CD4-positive, alpha-beta T cell treated with Interleukin-6 for 4 hours (primary cell): ENCODE data around the gene TMEM163.
"Not testable (repeated sequence)": the region's sequence is repeated elsewhere in the genome, so short reads cannot be mapped to it uniquely, and the experiment has no call there.

Experiments
- DNase-seq: peaks from one replicate; pipeline ENCODE4 v3.0.0-alpha.2; 2020; ENCODE audit warnings: mixed read lengths

Gene TMEM163

GRCh38 chr2:134660626-134661402 lies 58.0 kb downstream of the TMEM163 start:
- no peak for DNase-seq

- DNase-seq = no peak
These were observed 59.1 kb downstream of the TMEM163 start for GRCh38 chr2:134659724-134660123.

DNA sequence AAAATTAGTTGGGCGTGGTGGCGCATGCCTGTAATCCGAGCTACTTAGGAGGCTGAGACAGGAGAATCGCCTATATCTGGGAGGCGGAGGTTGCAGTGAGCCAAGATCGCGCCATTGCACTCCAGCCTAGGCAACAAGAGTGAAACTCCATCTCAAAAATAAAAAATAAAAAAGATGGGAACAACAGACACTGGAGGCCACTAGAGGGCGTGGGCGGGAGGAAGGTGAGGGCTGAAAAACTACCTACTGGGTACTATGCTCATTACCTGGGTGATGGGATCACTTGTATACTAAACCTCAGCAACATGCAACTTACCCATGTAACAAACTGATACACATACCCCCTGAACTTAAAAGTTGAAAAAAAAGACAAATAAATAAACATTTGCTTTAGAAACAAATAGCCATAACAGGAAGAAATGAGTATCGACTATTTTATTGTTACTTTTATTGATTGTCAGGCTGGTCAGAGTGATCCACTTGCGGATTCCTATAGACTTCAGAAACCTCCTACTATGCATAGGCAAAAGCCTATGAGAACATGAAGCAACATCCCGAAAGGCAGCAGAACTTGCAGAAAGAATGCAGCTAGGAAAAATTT lies 61.0 kb downstream of the TMEM163 start:
- DNase-seq = peak; percentile 54

- DNase-seq = not testable (repeated sequence)
These were observed 62.4 kb downstream of the TMEM163 start for GRCh38 chr2:134656391-134656790.

DNA sequence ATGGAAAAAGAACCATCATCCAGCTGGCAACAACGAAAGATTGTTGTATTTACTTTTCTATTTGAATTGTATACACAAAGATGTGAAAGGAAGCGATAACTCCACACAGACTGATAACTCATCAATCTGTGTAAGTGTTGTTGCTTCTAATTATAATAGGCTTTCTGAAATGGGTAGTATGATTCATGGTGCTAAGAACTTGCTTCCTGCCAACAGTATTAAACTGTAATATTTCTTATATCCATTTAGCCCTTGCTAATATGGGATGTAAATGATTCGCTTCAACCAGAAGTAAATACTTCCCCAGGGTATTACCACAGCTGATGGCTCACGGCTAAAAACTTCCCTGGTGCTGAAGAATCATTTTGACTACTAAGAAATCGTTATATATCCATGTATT lies 70.2 kb downstream of the TMEM163 start:
- no peak for DNase-seq

DNA sequence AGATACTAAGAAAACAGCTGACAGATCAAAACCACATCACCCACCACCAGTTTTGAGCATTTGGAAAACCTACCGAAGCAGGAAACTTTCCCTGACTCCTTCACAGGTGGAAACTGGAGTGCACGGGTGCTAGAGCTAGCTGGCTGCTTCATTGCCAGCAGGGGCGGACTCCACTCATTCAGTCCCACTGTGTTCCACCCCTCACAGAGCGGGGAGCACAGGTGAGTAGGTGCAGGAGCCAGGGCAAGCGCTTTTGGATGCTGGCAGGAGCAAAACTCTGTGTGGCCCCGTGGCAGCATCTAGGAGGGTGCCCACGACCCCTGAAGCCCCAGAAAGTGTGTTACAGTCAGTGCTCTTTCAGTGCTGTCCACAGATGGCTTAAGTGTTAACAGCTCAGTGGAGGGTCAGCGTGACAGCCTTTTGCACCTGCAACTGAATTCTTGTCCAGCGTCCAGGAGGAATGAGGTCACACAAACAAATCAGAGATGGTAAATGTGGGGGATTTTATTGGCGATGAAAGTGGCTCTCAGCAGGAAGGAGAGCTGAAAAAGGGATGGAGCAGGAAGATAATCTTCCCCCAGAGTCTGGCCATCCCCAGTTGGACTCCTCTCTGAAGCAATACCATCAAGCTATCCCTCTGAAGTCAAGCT lies 71.1 kb downstream of the TMEM163 start:
- no peak for DNase-seq

GRCh38 chr2:134642938-134643337 lies 75.9 kb downstream of the TMEM163 start:
- no peak for DNase-seq

- DNase-seq = no peak
These were observed 78.3 kb downstream of the TMEM163 start for GRCh38 chr2:134640494-134640893.

DNA sequence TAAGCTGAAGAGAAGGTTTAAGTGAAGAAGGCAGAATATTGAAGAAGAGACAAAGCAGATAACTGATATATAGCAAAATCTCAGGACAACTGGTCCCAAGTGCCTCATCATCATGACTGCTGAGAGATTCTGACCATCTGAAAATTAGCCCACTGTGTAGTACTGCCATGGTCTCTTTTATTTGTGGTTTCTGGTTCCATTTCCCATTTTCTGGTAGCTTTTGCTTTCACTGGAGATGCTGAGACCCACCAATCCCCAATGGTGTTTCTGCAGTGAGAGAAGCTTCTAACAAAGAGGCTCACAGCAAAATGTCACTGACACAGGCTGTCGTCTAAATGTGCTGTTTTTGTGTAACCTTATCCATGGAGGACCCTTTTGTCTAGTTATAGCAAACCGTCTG lies 79.5 kb downstream of the TMEM163 start:
- DNase-seq = no peak

DNA sequence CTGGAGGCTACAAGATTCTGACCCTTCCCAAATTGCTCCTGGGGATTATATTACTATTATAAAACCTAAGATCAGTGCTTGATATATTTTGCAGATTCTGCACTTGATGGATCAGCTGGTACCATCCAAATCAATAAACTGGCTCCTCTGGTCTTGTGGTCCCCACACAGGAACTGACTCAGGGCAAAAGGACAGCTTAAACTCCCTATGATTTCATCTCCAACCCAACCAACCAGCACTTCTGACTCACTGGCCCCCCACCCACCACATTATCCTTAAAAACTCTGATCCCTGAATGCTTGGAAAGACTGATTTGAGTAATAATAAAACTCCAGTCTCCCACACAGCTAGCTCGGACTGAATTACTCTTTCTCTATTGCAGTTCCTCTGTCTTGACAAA lies 82.1 kb downstream of the TMEM163 start:
- DNase-seq = no peak

DNA sequence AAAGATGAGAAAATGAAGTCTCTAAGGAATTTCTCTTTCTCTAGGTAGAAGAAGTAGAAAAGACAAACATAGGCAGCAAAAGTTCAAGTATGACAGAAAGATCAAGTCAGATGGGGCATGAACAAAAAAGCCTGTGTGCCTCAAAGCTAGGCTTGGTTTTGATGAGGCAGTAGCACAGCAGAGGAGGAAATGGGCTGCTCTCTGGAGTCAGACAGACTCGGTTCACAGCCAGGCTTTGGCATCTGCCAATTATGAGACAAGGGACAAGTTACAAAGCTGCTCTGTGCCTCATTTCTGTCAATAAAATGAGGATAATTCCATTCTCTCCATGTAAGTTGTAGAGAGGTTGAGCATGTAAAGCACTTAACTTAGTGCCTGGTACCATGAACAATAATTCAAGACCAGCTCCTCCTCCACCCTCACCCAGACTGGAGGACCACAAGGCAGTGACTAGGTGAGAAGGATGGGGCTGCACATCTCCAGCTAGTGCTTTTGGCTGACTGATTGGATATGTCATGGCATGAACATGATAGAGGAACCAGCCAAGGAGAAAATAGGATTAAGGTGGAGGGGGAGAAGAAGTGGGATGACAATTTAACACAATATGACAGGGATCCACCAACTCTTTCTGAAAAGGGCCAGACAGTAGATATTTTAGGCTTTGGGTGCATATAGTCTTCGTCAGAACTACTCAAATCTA lies 84.6 kb downstream of the TMEM163 start:
- DNase-seq = no peak

GRCh38 chr2:134630504-134631159 lies 88.2 kb downstream of the TMEM163 start:
- DNase-seq = no peak

DNA sequence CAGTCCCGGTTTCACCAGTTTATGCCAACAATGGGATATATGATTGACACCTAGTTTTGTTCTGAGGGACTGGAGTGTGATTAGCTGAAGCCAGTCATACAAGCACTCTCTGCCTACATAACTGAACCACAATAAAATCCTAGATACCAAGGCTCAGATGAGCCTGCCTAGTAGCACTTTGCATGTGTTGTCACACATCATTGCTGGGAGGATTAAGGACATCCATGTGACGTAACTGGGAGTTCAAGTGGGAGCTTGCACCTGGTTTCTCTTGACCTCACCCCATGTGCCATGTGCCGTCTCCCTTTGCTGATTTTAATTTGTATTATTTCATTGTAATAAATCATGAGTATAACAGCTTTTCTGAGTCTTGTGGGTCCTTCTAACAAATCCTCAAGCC lies 90.3 kb downstream of the TMEM163 start:
- DNase-seq = no peak

DNA sequence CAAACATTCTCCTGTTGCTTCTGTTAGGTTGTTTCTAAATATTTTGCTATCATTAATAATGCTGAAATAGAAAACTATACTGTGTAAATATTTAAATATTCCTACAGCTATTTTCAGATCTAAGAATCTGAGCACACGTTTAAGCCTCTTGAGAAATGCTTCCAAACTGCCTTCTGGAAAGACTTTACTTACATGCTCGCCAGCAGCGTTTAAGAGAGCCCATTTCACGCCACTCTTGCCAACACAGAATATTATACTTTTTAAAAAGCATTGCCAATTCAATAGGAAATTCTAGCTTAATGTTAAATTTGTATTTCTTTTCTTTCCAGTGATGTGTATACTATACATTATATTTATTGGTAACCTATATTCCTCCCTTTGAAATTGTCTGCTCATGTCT lies 92.0 kb downstream of the TMEM163 start:
- no peak for DNase-seq

- no peak for DNase-seq
These were observed 93.5 kb downstream of the TMEM163 start for GRCh38 chr2:134625311-134625710.

DNA sequence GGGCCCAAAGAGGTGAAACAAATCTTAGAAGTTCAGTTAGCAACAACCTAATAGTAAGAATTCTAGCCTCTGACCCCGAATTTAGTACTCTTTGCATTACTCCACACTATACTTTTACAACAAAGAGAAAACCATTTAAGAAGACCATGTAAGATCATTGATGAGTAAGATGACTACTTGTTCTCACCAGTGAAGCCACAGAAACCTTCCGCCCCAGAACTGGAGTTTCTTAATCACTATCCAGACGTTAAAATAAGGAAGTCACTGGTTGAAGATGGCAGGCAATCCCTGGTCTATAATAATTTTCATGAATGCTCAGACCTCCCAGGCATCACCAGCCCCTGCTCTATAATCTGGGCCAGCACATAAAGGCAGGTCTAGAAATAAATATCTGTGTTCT lies 95.0 kb downstream of the TMEM163 start:
- no peak for DNase-seq

DNA sequence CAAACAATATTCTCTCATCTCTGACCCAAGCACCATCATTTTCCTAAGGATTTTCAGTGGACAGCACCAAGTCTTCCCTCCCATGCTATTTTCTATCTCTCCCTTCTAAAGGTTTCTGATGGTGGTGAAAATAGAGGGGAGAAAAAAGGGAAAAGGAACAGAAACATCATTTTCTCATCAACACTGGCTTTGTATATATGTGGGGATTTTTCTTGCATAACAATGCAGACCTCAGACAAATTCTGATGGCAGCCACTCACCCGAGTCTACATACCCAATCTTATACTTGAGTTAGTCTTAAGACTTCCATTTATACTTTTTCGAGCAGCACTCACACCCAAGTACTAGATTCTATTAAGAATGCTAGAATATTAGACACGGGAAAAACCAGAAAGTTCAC lies 95.8 kb downstream of the TMEM163 start:
- DNase-seq = no peak

GRCh38 chr2:134621939-134622705 lies 96.7 kb downstream of the TMEM163 start:
- DNase-seq = no peak

DNA sequence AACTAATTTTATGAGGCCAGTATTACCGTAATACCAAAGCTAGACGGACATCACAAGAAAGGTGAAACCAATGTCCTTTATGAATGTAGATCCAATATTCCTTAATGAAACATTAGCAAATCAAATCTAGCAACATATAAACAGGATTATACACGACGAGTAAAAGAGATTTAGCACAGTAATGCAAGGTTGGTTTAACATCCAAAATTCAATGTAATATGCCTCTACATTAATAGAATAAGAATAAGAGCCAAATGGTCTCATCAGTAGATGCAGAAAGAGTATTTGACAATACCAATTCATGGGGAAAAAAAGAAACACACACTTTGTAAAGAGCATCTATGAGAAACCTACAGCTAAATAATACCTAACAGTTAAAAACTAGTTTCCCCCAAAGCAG lies 99.5 kb downstream of the TMEM163 start:
- no peak for DNase-seq

- DNase-seq = not testable (repeated sequence)
These were observed 103.3 kb downstream of the TMEM163 start for GRCh38 chr2:134615480-134615879.

- DNase-seq = no peak
These were observed 107.5 kb downstream of the TMEM163 start for GRCh38 chr2:134611316-134611715.

DNA sequence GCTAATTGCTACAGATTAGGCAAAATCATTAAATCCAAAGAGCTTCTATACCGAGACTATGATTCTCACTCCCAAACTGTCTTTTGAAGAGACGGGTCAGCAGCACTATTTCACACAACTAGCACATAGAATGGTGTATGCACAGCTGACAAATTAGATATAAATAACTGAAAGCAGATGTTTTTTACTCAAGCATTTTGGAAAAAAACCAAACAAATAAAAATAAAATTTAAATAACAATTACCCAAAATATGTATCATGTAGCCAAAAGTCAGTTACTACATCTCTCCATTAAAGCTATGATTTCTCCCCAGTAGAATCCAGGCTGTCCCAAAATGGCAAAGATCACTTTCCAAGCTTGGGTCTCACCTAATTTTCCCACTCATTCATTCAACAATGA lies 107.9 kb downstream of the TMEM163 start:
- no peak for DNase-seq
